Measurements from ENCODE around the gene EXOC1L. TPM values are rescaled to one million over a fixed set of nuclear protein-coding genes. Genes with fewer than 3 reads are reported as not detected.

The EXOC1L gene
- total RNA-seq, 1 donor from 2014 or later = not detected

GRCh38 chr4:55876387-55876786 lies 56.8 kb downstream of the EXOC1L start:
- no peak for TF ChIP-seq CTCF (conservative IDR thresholded peaks at IDR 0.05; ENCODE audit: low read depth, low read length)
- DNase-seq (ENCODE audit: low read depth) = no peak
- no peak overlapping the region for H3K4me3 ChIP-seq (ENCODE audit: low read depth, low read length)

- DNase-seq (ENCODE audit: low read depth) = no peak
- no peak for TF ChIP-seq CTCF (conservative IDR thresholded peaks at IDR 0.05; ENCODE audit: low read depth, low read length)
- no peak overlapping the region for H3K4me3 ChIP-seq (ENCODE audit: low read depth, low read length)
Measured at GRCh38 chr4:55879224-55879623, 59.6 kb downstream of the EXOC1L start.

GRCh38 chr4:55880652-55881280 lies 61.2 kb downstream of the EXOC1L start:
- no peak for TF ChIP-seq CTCF (conservative IDR thresholded peaks at IDR 0.05; ENCODE audit: low read depth, low read length)
- no peak for DNase-seq (ENCODE audit: low read depth)
- H3K4me3 ChIP-seq (ENCODE audit: low read depth, low read length) = no peak overlapping the region

- H3K4me3 ChIP-seq (ENCODE audit: low read depth, low read length) = no peak overlapping the region
- TF ChIP-seq CTCF (conservative IDR thresholded peaks at IDR 0.05; ENCODE audit: low read depth, low read length) = no peak
- no peak for DNase-seq (ENCODE audit: low read depth)
Measured at GRCh38 chr4:55884093-55884850, 64.7 kb downstream of the EXOC1L start.

GRCh38 chr4:55884851-55885219 lies 65.2 kb downstream of the EXOC1L start:
- H3K4me3 ChIP-seq (ENCODE audit: low read depth, low read length) = no peak overlapping the region
- no peak for DNase-seq (ENCODE audit: low read depth)
- TF ChIP-seq CTCF (conservative IDR thresholded peaks at IDR 0.05; ENCODE audit: low read depth, low read length) = no peak

Other genes with a start within 250 kb of the EXOC1L start
- gene PDCL2, start 227.5 kb upstream of the EXOC1L start, total RNA-seq = not detected in 2 replicates
- gene NMU, start 183.5 kb upstream of the EXOC1L start, total RNA-seq = 8.2 and 22.5 TPM in 2 replicates
- gene EXOC1, start 33.9 kb downstream of the EXOC1L start, total RNA-seq = 16.8 and 19.2 TPM in 2 replicates
- 5.7 and 7.8 TPM in 2 replicates for gene CEP135, start 129.2 kb downstream of the EXOC1L start, total RNA-seq

All from epithelial cell of proximal tubule (primary cell).